ENCODE measurements around the gene SLC9A5. TPM values are rescaled to one million over a fixed set of nuclear protein-coding genes. Genes with fewer than 3 reads are reported as not detected.

SLC9A5 gene
- total RNA-seq, 1 experiment from 2014 or later: 5.2 TPM

DNA sequence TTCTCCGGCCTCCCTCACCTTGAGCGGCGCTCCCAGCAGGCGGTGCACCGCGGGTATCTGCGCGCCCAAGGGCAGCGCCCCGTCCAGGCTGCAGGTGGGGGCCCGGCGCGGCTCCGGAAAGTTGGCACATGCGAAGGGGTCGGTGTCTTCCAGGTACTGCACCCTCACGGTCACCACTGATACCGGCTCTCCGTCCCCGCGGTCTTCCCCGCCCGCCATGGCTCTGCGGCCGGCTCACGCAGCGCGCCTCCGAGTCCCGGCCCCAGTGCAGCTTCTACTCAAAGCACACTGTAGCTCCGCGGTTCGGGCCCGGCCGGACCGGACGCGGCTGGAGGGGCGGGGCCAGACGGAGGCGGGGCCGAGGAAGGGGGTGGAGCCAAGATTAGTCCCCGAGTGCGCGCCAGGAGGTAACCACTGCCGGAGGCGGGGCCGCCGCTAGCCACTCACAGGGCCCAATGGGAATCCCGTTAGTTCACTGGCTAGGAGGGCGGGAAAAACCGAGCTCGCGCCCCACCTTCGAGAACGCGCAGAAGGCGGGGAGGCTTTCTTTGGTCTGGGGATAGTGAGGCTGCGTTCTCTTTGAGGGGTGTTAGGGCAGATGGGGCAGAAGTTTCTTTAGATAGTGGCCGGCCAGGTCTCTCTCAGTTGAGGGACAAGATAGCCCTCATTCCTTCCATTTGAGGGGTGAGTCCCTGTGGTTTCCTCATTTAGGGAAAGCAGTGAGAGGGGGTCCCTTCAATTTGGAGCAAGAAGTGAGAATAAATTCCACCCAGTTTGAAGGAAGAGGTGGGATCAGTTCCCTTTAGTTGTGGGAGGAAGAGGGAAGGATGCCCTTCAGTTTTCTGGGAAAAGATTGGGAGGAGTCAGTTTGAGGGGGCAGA lies 1.3 kb upstream of the SLC9A5 start, which contains the start of gene FHOD1:
Gene FHOD1, minus strand, starts transcription at position 290 of the 881 bp plus-strand sequence. Its CDS starts 71 bp downstream, at position 219.
- Histone ChIP-seq H3F3A (ENCODE audit: insufficient read depth, low read depth) (peaks cover 50% of the 10 kb centered on the region; the same call in 1 of the 2 replicates), H3K4me1 (replicated peaks; ENCODE audit: insufficient read depth) (peaks cover 42% of the 10 kb centered on the region), H3K27ac (peak within 1 kb of the TSS; percentile 76), H4K20me1 (ENCODE audit: insufficient read depth) (no peaks in the 10 kb centered on the region), H2AFZ (peak within 1 kb of the TSS; percentile 90), H3K36me3 (ENCODE audit: low read depth) (no peaks in the 10 kb centered on the region), H3K4me3 (peak within 1 kb of the TSS; percentile 90), H3K9me2 (ENCODE audit: insufficient read depth) (no peaks in the 10 kb centered on the region), H3K9me3 (ENCODE audit: insufficient read depth, low read depth) (no peaks in the 10 kb centered on the region), H3K79me2 (ENCODE audit: low read depth) (peaks cover 30% of the 10 kb centered on the region), H3K27me3 (ENCODE audit: insufficient read depth, low read depth) (no peaks in the 10 kb centered on the region; the same call in 1 of the 2 replicates), H3K4me2 (peak within 1 kb of the TSS; percentile 87)
- CTCF ChIA-PET: interaction anchor here (0.5 to 1.5 kb wide), 17 partner anchors 9 to 269 kb away, joined by 3 to 9 read pairs (median 4); no protein-coding TSS in a partner anchor
- TF ChIP-seq EZH2 (IDR thresholded peaks at IDR 0.05; ENCODE audit: low read depth): no peak
- TF ChIP-seq, protein P1, sequence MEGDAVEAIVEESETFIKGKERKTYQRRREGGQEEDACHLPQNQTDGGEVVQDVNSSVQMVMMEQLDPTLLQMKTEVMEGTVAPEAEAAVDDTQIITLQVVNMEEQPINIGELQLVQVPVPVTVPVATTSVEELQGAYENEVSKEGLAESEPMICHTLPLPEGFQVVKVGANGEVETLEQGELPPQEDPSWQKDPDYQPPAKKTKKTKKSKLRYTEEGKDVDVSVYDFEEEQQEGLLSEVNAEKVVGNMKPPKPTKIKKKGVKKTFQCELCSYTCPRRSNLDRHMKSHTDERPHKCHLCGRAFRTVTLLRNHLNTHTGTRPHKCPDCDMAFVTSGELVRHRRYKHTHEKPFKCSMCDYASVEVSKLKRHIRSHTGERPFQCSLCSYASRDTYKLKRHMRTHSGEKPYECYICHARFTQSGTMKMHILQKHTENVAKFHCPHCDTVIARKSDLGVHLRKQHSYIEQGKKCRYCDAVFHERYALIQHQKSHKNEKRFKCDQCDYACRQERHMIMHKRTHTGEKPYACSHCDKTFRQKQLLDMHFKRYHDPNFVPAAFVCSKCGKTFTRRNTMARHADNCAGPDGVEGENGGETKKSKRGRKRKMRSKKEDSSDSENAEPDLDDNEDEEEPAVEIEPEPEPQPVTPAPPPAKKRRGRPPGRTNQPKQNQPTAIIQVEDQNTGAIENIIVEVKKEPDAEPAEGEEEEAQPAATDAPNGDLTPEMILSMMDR (conservative IDR thresholded peaks at IDR 0.05): no peak
- no TSS peak for BruUV-seq (replicated peaks)
- POLR2A ChIA-PET (ENCODE audit: unreplicated experiment): interaction anchor here (0.5 to 1.4 kb wide), 19 partner anchors 21 to 719 kb away, joined by 3 to 24 read pairs (median 7); partner anchors contain the start of gene TMEM208
- intact Hi-C loops (cut with micrococcal nuclease; ENCODE audit: unreplicated experiment): loop anchor here (2.0 to 10.0 kb wide), 5 partner anchors 21 to 987 kb away; partner anchors contain the start of genes ESRP2, NOL3 and TMEM208
- DNase-seq: peak; percentile 84 to 98

DNA sequence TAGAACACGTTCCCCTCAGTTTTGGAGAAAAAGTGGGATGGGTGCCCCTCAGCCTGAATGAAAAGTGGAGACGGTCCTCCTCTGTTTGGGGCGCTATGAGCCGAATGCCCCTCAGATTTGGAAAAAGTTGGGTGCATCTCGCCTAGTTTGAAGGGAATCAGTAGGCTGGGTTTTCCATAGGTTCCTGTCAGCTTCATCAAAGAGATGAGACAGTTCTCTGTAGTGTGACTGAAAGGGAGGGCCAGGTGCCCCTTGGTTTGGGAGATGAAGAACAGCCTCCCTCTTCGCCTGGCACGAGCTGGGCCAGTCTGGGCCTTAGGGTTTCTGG lies 742 bp upstream of the SLC9A5 start:
- intact Hi-C loops (cut with micrococcal nuclease; ENCODE audit: unreplicated experiment): loop anchor here (5.0 to 10.0 kb wide), 2 partner anchors 76 to 987 kb away; partner anchors contain the start of genes ESRP2 and NOL3
- Histone ChIP-seq H3K4me2 (peak overlapping the region; percentile 87), H3K79me2 (ENCODE audit: low read depth) (peaks cover 26% of the 10 kb centered on the region), H4K20me1 (ENCODE audit: insufficient read depth) (no peaks in the 10 kb centered on the region), H3K4me1 (replicated peaks; ENCODE audit: insufficient read depth) (peaks cover 37% of the 10 kb centered on the region), H3K9me2 (ENCODE audit: insufficient read depth) (no peaks in the 10 kb centered on the region), H3F3A (ENCODE audit: insufficient read depth, low read depth) (peaks cover 47% of the 10 kb centered on the region; the same call in 1 of the 2 replicates), H3K36me3 (ENCODE audit: low read depth) (no peaks in the 10 kb centered on the region), H3K27me3 (ENCODE audit: insufficient read depth, low read depth) (no peaks in the 10 kb centered on the region; the same call in 1 of the 2 replicates), H2AFZ (peak overlapping the region; percentile 77), H3K4me3 (peak overlapping the region; percentile 90), H3K27ac (no peak overlapping the region), H3K9me3 (ENCODE audit: insufficient read depth, low read depth) (no peaks in the 10 kb centered on the region)
- BruUV-seq (replicated peaks): no TSS peak
- CTCF ChIA-PET: interaction anchor here (0.5 to 1.0 kb wide), 3 partner anchors 31 to 47 kb away, joined by 3 to 4 read pairs (median 3); no protein-coding TSS in a partner anchor
- POLR2A ChIA-PET (ENCODE audit: unreplicated experiment): interaction anchor here (0.5 to 1.3 kb wide), 6 partner anchors 29 to 718 kb away, joined by 3 to 8 read pairs (median 6); no protein-coding TSS in a partner anchor
- no peak for DNase-seq
- TF ChIP-seq, protein P1 (conservative IDR thresholded peaks at IDR 0.05): no peak
- TF ChIP-seq EZH2 (IDR thresholded peaks at IDR 0.05; ENCODE audit: low read depth): no peak
